ENCODE results near the gene ZFP92.

DNA sequence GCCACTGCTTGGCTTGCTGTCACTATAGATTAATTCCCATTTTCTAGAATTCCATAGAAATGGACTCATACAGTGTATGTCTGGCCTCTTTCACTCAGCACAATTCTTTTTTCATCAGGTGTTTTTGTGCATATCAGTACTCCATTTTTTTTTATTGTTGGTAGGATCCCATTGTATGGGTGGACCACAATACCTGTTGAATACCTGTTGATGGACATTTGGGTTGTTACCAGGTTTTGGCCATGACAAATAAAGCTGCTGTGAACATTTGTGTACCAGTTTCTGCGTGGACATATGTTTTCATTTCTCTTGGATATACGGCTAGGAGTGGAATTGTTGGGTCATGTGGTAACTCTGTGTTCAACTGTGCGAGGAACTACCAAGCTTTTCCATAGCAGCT lies 14.9 kb downstream of the ZFP92 start:
- no peak for TF ChIP-seq CTCF (IDR thresholded peaks at IDR 0.05; ENCODE audit: insufficient read depth, low read depth, low read length)
- TF ChIP-seq EZH2 (IDR thresholded peaks at IDR 0.05; ENCODE audit: insufficient read depth, low read length) = no peak

Data from astrocyte (in vitro differentiated cells and primary cell).